Panc1 (cell line): ENCODE data around the gene C19orf38.

Source experiments
- CTCF ChIP-seq: fragments of 450-650 bp; IDR thresholded peaks from 2 replicates; pipeline ENCODE4 v1.5.1; 2017; ENCODE audit warnings: mild to moderate bottlenecking
- POLR2AphosphoS5 ChIP-seq: IDR thresholded peaks from 2 replicates; pipeline ENCODE4 v1.6.1; 2012; ENCODE audit warnings: mild to moderate bottlenecking, low read depth, low read length, moderate library complexity
- SIN3A ChIP-seq: IDR thresholded peaks from 2 replicates; pipeline ENCODE4 v1.6.1; 2012; ENCODE audit warnings: low read depth, mild to moderate bottlenecking, low read length, moderate library complexity, borderline replicate concordance; ENCODE audit not compliant: insufficient read depth
- TCF7L2 ChIP-seq: IDR thresholded peaks from 2 replicates; pipeline ENCODE4 v1.6.1; 2011; ENCODE audit warnings: mild to moderate bottlenecking, low read depth, low read length, inconsistent platforms
- TF ChIP-seq, protein P1 (sequence below), 2 experiments: IDR thresholded peaks; 2 replicates each; pipeline ENCODE4 v1.6.1; 2011 to 2012; ENCODE audit warnings: low read depth in 2 of 2, control low read depth in 1 of 2, low read length in 1 of 2, mild to moderate bottlenecking in 1 of 2, moderate library complexity in 1 of 2; ENCODE audit not compliant: insufficient read depth in 1 of 2

DNA sequence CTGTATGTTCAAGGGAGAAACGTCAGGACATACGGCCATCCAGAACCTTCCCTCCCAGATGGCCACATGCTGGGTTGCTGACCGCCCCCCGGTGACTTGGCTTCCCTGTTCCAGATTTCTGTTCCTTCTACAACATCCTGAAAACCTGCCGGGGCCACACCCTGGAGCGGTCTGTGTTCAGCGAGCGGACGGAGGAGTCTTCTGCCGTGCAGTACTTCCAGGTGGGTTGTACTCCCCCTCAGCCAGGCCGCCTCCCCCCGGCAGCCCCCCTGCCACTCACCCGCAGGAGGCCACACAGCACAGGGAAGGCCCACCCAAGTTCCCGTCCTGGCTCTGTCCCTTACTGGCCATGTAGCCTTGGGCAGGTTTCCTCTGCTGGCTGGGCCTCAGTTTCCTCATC, 59.7 kb downstream of the C19orf38 start:
- TF ChIP-seq CTCF (no peak), POLR2AphosphoS5 (no peak), TCF7L2 (no peak), SIN3A (no peak)
- TF ChIP-seq, protein P1, sequence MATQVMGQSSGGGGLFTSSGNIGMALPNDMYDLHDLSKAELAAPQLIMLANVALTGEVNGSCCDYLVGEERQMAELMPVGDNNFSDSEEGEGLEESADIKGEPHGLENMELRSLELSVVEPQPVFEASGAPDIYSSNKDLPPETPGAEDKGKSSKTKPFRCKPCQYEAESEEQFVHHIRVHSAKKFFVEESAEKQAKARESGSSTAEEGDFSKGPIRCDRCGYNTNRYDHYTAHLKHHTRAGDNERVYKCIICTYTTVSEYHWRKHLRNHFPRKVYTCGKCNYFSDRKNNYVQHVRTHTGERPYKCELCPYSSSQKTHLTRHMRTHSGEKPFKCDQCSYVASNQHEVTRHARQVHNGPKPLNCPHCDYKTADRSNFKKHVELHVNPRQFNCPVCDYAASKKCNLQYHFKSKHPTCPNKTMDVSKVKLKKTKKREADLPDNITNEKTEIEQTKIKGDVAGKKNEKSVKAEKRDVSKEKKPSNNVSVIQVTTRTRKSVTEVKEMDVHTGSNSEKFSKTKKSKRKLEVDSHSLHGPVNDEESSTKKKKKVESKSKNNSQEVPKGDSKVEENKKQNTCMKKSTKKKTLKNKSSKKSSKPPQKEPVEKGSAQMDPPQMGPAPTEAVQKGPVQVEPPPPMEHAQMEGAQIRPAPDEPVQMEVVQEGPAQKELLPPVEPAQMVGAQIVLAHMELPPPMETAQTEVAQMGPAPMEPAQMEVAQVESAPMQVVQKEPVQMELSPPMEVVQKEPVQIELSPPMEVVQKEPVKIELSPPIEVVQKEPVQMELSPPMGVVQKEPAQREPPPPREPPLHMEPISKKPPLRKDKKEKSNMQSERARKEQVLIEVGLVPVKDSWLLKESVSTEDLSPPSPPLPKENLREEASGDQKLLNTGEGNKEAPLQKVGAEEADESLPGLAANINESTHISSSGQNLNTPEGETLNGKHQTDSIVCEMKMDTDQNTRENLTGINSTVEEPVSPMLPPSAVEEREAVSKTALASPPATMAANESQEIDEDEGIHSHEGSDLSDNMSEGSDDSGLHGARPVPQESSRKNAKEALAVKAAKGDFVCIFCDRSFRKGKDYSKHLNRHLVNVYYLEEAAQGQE (IDR thresholded peaks at IDR 0.05; ENCODE audit: insufficient read depth in 1 of 2, low read depth in 2 of 2, low read length in 1 of 2): no peak
